Fibroblast of skin of back (primary cell): Measurements from ENCODE around the gene CNTNAP2.
"Not testable (repeated sequence)": the region's sequence is repeated elsewhere in the genome, so short reads cannot be mapped to it uniquely, and the experiment has no call there.

Experiments
- DNase-seq: peaks from one replicate; pipeline ENCODE4 v3.0.0-alpha.2; 2013

CNTNAP2 gene

GRCh38 chr7:146150153-146150552 is 33.6 kb downstream of the CNTNAP2 start:
- DNase-seq = peak; percentile 24

- DNase-seq = peak; percentile 2
Observed at GRCh38 chr7:146172112-146172511, 55.5 kb downstream of the CNTNAP2 start.

GRCh38 chr7:146175716-146176115 is 59.1 kb downstream of the CNTNAP2 start:
- DNase-seq = peak; percentile 28

GRCh38 chr7:146176860-146177259 is 60.3 kb downstream of the CNTNAP2 start:
- DNase-seq = no peak

GRCh38 chr7:146177301-146177700 is 60.7 kb downstream of the CNTNAP2 start:
- no peak for DNase-seq

- no peak for DNase-seq
Observed at GRCh38 chr7:146185844-146186243, 69.2 kb downstream of the CNTNAP2 start.

- not testable (repeated sequence) for DNase-seq
Observed at GRCh38 chr7:146191428-146191827, 74.8 kb downstream of the CNTNAP2 start.

- DNase-seq = no peak
Observed at GRCh38 chr7:146201945-146202344, 85.3 kb downstream of the CNTNAP2 start.

- DNase-seq = no peak
Observed at GRCh38 chr7:146206270-146206669, 89.7 kb downstream of the CNTNAP2 start.

GRCh38 chr7:146208492-146208891 is 91.9 kb downstream of the CNTNAP2 start:
- no peak for DNase-seq

GRCh38 chr7:146214842-146215241 is 98.2 kb downstream of the CNTNAP2 start:
- no peak for DNase-seq

- no peak for DNase-seq
Observed at GRCh38 chr7:146216396-146217041, 99.9 kb downstream of the CNTNAP2 start.

- no peak for DNase-seq
Observed at GRCh38 chr7:146223851-146224250, 107.2 kb downstream of the CNTNAP2 start.

GRCh38 chr7:146232604-146233003 is 116.0 kb downstream of the CNTNAP2 start:
- DNase-seq = no peak

- DNase-seq = no peak
Observed at GRCh38 chr7:146235195-146235594, 118.6 kb downstream of the CNTNAP2 start.

GRCh38 chr7:146242661-146243060 is 126.1 kb downstream of the CNTNAP2 start:
- no peak for DNase-seq

GRCh38 chr7:146247991-146248390 is 131.4 kb downstream of the CNTNAP2 start:
- DNase-seq = not testable (repeated sequence)

- DNase-seq = not testable (repeated sequence)
Observed at GRCh38 chr7:146248744-146249143, 132.1 kb downstream of the CNTNAP2 start.

- no peak for DNase-seq
Observed at GRCh38 chr7:146249272-146249671, 132.7 kb downstream of the CNTNAP2 start.

GRCh38 chr7:146255609-146256008 is 139.0 kb downstream of the CNTNAP2 start:
- no peak for DNase-seq

GRCh38 chr7:146262527-146262926 is 145.9 kb downstream of the CNTNAP2 start:
- DNase-seq = no peak

GRCh38 chr7:146276888-146277287 is 160.3 kb downstream of the CNTNAP2 start:
- no peak for DNase-seq

GRCh38 chr7:146285418-146285817 is 168.8 kb downstream of the CNTNAP2 start:
- no peak for DNase-seq

GRCh38 chr7:146290746-146291145 is 174.1 kb downstream of the CNTNAP2 start:
- no peak for DNase-seq

- no peak for DNase-seq
Observed at GRCh38 chr7:146291900-146292299, 175.3 kb downstream of the CNTNAP2 start.
